GM19452 (cell line): ENCODE measurements around the gene DUS3L.
"Not testable (repeated sequence)": the region's sequence is repeated elsewhere in the genome, so short reads cannot be mapped to it uniquely, and the experiment has no call there.

Experiments used
- ATAC-seq: cut with Tn5 transposase; IDR thresholded peaks from one replicate; pipeline ENCODE4 v1.9.1; 2021; ENCODE audit not compliant: unreplicated experiment

Gene DUS3L

DNA sequence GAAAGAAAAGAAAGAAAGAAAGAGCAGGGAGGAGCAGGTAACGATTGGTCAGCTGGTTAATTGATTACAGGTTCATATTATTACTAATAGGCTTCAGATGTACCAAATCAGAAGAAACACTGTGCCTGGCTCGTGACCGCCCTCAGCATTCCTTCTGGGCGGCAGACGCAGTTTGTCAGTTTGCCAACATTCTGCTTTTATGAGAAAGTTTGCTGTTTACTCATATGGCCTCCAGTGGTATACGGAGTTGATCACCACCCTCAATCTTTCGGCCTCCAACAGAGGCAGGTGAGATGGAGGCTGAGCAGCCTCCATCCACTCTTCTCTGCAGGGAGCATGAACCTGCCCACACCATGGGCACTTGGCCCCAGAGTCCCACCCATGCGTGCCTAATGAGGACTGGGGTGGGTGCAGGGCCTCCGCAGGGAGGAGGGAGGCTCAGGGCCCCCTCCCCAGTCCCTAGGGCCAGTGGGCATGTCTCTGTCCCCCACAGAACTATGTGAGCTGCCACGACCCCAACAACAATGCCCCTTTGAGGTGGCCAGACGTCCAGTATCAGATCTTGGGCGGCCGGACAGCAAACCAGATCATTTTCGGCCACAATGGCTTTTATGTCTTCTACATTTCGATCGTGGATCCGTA lies 15.2 kb downstream of the DUS3L start:
- no peak for ATAC-seq

DNA sequence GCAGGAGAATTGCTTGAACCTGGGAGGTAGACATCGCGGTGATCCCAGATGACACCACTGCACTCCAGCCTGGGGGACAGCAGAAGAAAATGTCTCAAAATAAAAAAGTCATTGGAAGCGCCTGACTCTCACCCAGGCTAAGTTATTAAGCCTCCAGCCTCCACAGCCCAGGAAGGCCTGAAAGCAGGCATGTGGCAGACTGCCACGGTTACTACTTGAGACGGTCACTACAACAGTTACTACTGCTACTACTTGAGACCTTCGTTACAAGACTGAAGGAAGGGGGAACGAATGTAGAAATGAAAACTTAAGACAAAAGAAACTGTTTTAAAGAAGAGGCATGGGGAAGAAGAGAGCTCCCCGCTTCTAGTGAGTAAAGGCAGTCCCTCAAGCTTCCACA lies 16.0 kb downstream of the DUS3L start:
- ATAC-seq, result no peak

GRCh38 chr19:5773276-5773675 lies 17.7 kb downstream of the DUS3L start:
- no peak for ATAC-seq

DNA sequence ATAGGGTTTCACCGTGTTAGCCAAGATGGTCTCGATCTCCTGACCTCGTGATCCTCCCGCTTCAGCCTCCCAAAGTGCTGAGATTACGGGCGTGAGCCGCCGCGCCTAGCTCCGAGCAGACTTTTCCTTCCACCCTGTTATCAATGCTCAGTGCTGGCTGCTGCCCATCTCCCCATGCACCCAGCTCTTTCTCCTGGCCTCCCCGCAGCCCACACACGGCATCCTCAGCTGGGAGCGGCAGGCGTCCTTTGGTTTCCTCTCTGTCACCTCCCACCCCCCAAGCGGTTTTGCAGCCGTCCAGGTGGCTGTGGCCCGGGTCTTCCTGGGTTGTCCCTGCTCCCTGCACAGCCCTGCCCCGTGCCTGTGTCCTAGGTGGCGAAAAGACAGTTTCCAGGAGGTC lies 18.5 kb downstream of the DUS3L start:
- ATAC-seq, result no peak

DNA sequence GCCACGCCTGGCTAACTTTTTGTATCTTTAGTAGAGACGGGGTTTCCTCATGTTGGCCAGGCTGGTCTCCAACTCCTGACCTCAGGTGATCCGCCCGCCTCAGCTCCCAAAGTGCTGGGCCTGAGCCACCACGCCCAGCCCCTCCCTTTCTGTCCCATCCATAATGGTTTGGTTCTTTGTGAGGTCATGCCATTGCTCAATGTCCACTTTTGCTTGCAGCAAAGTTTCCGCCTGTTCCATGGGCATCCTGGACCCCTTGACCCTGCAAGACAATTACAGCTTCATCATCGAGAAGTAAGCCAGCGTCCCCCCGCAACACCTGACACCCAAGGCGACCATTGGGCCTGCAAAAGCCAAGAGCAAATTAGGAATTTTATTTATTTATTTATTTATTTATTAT lies 23.0 kb downstream of the DUS3L start:
- no peak for ATAC-seq

DNA sequence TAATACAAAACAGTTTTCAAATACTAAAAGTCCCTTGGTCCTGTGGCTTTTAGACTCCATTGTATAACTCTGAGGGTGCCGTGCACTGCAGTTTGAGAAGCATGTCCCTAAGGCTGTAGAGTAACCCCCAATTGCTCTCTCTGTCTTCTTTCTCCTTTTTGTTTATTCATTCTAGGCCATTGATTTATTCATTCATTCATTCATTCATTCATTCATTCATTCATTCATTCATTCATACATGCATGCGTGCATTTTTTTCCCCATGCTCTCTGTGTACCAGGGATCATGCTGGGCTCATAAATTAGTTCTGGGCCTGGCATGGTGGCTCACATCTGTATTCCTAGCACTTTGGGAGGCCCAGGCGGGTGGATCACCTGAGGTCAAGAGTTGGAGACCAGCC lies 25.7 kb downstream of the DUS3L start:
- no peak for ATAC-seq

GRCh38 chr19:5762608-5763217 lies 28.2 kb downstream of the DUS3L start:
- no peak for ATAC-seq

DNA sequence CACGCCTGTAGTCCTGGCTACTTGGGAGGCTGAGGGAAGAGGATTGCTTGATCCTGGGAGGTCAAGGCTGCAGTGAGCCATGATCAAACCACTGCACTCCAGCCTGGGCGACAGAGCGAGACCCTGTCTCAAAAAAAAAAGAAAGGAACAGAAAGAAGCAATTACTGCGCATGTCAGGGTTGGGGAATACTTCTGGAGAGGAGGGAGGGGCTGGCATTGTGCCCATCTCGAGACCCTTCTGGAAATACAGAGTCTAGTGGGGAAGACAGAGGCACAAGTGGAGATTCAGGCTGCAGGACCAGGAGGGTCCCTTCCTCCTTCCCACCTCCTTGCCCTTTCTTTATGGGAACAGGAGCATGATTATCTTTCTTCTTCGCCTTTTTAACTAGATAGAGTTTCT lies 37.2 kb downstream of the DUS3L start:
- no peak for ATAC-seq

DNA sequence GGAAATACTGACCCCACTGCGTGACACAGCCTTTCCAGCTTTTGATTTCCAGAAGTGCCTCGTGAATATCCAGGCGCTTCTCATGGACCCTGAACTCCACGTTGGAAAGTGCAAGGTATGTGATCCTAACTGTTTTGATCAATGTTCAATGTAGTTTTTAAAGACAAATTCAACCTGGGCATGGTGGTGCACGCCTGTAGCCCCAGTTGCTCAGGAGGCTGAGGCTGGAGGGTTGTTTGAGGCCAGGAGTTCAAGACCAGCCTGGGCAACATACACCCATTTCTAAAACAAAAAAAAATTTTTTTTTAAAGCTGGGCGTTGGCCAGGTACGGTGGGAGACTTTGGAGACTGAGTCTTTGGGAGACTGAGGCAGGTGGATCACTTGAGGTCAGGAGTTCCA lies 39.3 kb downstream of the DUS3L start:
- no peak for ATAC-seq

- no peak for ATAC-seq
Observed at GRCh38 chr19:5749505-5749904, 41.5 kb downstream of the DUS3L start.

DNA sequence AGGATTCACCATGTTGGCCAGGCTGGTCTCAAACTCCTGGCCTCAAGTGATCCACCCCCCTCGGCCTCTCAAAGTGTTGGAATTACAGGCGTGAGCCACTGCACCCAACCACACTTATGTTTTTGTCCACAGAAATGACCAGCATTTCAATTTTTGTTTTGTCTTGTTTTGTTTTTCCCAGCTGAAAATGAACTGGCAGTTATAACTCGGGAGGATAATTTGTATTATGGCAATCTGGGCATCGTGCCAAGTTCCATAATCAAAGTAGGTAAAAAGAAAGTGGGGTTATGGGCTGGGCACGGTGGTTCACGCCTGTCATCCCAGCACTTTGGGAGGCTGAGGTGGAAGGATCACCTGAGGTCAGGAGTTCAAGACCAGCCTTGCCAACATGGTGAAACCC lies 42.0 kb downstream of the DUS3L start:
- ATAC-seq, result not testable (repeated sequence)

- ATAC-seq, result not testable (repeated sequence)
Observed at GRCh38 chr19:5744999-5745398, 46.0 kb downstream of the DUS3L start.

- ATAC-seq, result no peak
Observed at GRCh38 chr19:5743630-5744029, 47.3 kb downstream of the DUS3L start.

- ATAC-seq, result no peak
Observed at GRCh38 chr19:5742051-5742450, 48.9 kb downstream of the DUS3L start.

- ATAC-seq, result no peak
Observed at GRCh38 chr19:5738423-5738822, 52.5 kb downstream of the DUS3L start.
